Measurements from ENCODE around the gene NFIB.

The NFIB gene

GRCh38 chr9:14095277-14095676 is 218.7 kb downstream of the NFIB start:
- DNase-seq, result no peak

GRCh38 chr9:14094491-14094890 is 219.4 kb downstream of the NFIB start:
- no peak for DNase-seq

- DNase-seq, result no peak
Measured at GRCh38 chr9:14092344-14092743, 221.6 kb downstream of the NFIB start.

GRCh38 chr9:14089051-14089803 is 224.7 kb downstream of the NFIB start:
- no peak for DNase-seq

GRCh38 chr9:14087576-14087975 is 226.4 kb downstream of the NFIB start:
- DNase-seq, result no peak

- DNase-seq, result no peak
Measured at GRCh38 chr9:14086495-14086894, 227.4 kb downstream of the NFIB start.

- DNase-seq, result no peak
Measured at GRCh38 chr9:14085810-14086209, 228.1 kb downstream of the NFIB start.

GRCh38 chr9:14084867-14085266 is 229.1 kb downstream of the NFIB start:
- DNase-seq, result no peak

GRCh38 chr9:14083366-14083765 is 230.6 kb downstream of the NFIB start:
- no peak for DNase-seq

- DNase-seq, result no peak
Measured at GRCh38 chr9:14082732-14083131, 231.2 kb downstream of the NFIB start.

- no peak for DNase-seq
Measured at GRCh38 chr9:14081745-14082144, 232.2 kb downstream of the NFIB start.

- DNase-seq, result no peak
Measured at GRCh38 chr9:14080959-14081542, 232.9 kb downstream of the NFIB start.

GRCh38 chr9:14079440-14079839 is 234.5 kb downstream of the NFIB start:
- no peak for DNase-seq

GRCh38 chr9:14077672-14078071 is 236.3 kb downstream of the NFIB start:
- no peak for DNase-seq

- DNase-seq, result no peak
Measured at GRCh38 chr9:14075218-14075617, 238.7 kb downstream of the NFIB start.

GRCh38 chr9:14072850-14073249 is 241.1 kb downstream of the NFIB start:
- DNase-seq, result no peak

- DNase-seq, result no peak
Measured at GRCh38 chr9:14071484-14071883, 242.5 kb downstream of the NFIB start.

GRCh38 chr9:14068690-14069089 is 245.3 kb downstream of the NFIB start:
- DNase-seq, result no peak

GRCh38 chr9:14066831-14067230 is 247.1 kb downstream of the NFIB start:
- no peak for DNase-seq

GRCh38 chr9:14066032-14066431 is 247.9 kb downstream of the NFIB start:
- DNase-seq, result no peak

- no peak for DNase-seq
Measured at GRCh38 chr9:14064940-14065339, 249.0 kb downstream of the NFIB start.

GRCh38 chr9:14063756-14064155 is 250.2 kb downstream of the NFIB start:
- DNase-seq, result no peak

- no peak for DNase-seq
Measured at GRCh38 chr9:14062586-14063221, 251.2 kb downstream of the NFIB start.

GRCh38 chr9:14061936-14062585 is 251.9 kb downstream of the NFIB start:
- no peak for DNase-seq

Measured in activated effector memory CD4-positive, alpha-beta T cell treated with anti-CD3 and anti-CD28 coated beads, Interleukin-2, amount 50 U/mL, for 16 hours (primary cell).